PC-3 (cell line): ENCODE data around the gene PCDHGA8.

Experiments
- CTCF ChIP-seq: fragments of 300-600 bp; sonication (generic); conservative IDR thresholded peaks from 2 replicates; pipeline ENCODE4 v1.5.1; 2017; ENCODE audit warnings: antibody characterized with exemption, low read depth, mild to moderate bottlenecking, low read length
- EZH2phosphoT487 ChIP-seq: fragments of 300-600 bp; sonication (generic); IDR thresholded peaks from 2 replicates; pipeline ENCODE4 v1.6.1; 2018; ENCODE audit warnings: mild to moderate bottlenecking, antibody characterized with exemption, low read length, borderline replicate concordance

- peak; percentile 67; the same call in 1 of the 2 replicates for TF ChIP-seq CTCF
- no peak for TF ChIP-seq EZH2phosphoT487
Observed at GRCh38 chr5:141359790-141360426, 32.5 kb upstream of the PCDHGA8 start, which contains the start of gene PCDHGB2.
